ENCODE results near the gene HYAL3.

DNA sequence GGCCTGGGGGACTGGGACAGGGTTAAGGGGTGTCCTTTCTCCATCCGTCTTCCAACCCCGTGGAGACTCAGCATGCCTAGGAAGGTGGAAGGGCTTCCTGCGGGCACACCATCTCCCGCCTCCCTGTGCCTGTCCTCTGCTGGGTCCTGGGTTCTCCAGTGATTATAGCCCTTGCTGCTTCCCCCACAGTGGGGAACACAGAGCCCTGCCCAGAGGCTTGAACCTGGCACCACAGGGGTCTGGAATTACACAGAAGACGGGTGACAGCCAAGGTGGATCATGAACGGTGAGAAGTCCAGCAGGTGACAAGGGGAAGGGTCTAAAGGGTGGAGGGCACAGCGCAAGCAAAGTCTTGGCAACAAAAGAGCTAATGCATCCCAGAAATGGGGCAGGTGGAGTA, 36.4 kb downstream of the HYAL3 start:
- TF ChIP-seq, protein P1, sequence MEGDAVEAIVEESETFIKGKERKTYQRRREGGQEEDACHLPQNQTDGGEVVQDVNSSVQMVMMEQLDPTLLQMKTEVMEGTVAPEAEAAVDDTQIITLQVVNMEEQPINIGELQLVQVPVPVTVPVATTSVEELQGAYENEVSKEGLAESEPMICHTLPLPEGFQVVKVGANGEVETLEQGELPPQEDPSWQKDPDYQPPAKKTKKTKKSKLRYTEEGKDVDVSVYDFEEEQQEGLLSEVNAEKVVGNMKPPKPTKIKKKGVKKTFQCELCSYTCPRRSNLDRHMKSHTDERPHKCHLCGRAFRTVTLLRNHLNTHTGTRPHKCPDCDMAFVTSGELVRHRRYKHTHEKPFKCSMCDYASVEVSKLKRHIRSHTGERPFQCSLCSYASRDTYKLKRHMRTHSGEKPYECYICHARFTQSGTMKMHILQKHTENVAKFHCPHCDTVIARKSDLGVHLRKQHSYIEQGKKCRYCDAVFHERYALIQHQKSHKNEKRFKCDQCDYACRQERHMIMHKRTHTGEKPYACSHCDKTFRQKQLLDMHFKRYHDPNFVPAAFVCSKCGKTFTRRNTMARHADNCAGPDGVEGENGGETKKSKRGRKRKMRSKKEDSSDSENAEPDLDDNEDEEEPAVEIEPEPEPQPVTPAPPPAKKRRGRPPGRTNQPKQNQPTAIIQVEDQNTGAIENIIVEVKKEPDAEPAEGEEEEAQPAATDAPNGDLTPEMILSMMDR (IDR thresholded peaks at IDR 0.05; ENCODE audit: low read depth, low read length, poor library complexity, severe bottlenecking): no peak
- TF ChIP-seq EZH2phosphoT487 (IDR thresholded peaks at IDR 0.05; ENCODE audit: borderline replicate concordance, low read length): no peak
